ENCODE data around the gene CHCHD6. TPM values are rescaled to one million over a fixed set of nuclear protein-coding genes. Genes with fewer than 3 reads are reported as not detected.

CHCHD6 gene
- total RNA-seq, 1 donor from 2014 or later, result 30.2 TPM

- TF ChIP-seq, protein P1, sequence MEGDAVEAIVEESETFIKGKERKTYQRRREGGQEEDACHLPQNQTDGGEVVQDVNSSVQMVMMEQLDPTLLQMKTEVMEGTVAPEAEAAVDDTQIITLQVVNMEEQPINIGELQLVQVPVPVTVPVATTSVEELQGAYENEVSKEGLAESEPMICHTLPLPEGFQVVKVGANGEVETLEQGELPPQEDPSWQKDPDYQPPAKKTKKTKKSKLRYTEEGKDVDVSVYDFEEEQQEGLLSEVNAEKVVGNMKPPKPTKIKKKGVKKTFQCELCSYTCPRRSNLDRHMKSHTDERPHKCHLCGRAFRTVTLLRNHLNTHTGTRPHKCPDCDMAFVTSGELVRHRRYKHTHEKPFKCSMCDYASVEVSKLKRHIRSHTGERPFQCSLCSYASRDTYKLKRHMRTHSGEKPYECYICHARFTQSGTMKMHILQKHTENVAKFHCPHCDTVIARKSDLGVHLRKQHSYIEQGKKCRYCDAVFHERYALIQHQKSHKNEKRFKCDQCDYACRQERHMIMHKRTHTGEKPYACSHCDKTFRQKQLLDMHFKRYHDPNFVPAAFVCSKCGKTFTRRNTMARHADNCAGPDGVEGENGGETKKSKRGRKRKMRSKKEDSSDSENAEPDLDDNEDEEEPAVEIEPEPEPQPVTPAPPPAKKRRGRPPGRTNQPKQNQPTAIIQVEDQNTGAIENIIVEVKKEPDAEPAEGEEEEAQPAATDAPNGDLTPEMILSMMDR (IDR thresholded peaks at IDR 0.05; ENCODE audit: unreplicated experiment), result no peak
- H3K27me3 Mint-ChIP-seq, result no peaks in the 10 kb centered on the region
- H3K4me3 Mint-ChIP-seq (ENCODE audit: low read depth), result no peak overlapping the region
- H3K9me3 Mint-ChIP-seq (ENCODE audit: low read depth), result no peaks in the 10 kb centered on the region
- DNase-seq (ENCODE audit: low spot score, unreplicated experiment), result no peak
- H3K36me3 Mint-ChIP-seq (ENCODE audit: insufficient read depth), result peaks cover 4% of the 10 kb centered on the region
- peaks cover 2% of the 10 kb centered on the region for H3K4me1 Mint-ChIP-seq (ENCODE audit: low read depth)
- no peak overlapping the region for H3K27ac Mint-ChIP-seq
Measured at GRCh38 chr3:126865736-126866135, 161.7 kb downstream of the CHCHD6 start.

DNA sequence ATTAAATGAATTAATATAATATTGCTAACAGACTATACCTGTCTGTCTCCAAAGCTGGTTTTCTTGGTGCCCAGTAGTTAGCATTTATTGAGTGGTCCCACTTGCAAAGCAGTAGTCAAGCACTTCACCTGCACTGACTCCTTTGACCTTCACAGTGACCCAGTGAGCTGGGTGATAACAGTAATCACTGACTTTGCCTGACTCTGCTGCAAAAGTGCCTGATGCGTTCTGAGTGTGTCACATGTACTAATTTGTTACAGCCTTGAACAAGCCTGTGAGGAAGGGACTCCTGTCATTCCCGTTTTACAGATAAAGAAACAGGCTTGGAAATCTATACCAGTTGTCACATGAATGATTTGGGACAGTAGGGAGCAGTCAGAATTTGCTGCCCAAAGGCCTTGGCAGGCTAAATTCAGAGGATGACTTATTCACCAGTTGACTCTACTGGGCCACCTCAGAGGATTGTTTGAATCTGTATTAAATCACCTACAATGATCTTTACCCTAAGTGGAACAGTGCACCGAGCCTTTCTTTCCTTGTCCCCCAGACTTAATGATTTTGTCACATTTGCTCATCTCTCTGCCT lies 162.2 kb downstream of the CHCHD6 start:
- no peak for DNase-seq (ENCODE audit: low spot score, unreplicated experiment)
- no peak overlapping the region for H3K4me3 Mint-ChIP-seq (ENCODE audit: low read depth)
- TF ChIP-seq, protein P1 (IDR thresholded peaks at IDR 0.05; ENCODE audit: unreplicated experiment), result no peak
- peaks cover 4% of the 10 kb centered on the region for H3K36me3 Mint-ChIP-seq (ENCODE audit: insufficient read depth)
- no peaks in the 10 kb centered on the region for H3K9me3 Mint-ChIP-seq (ENCODE audit: low read depth)
- peaks cover 2% of the 10 kb centered on the region for H3K4me1 Mint-ChIP-seq (ENCODE audit: low read depth)
- peak overlapping the region; percentile 18 for H3K27ac Mint-ChIP-seq
- H3K27me3 Mint-ChIP-seq, result no peaks in the 10 kb centered on the region

DNA sequence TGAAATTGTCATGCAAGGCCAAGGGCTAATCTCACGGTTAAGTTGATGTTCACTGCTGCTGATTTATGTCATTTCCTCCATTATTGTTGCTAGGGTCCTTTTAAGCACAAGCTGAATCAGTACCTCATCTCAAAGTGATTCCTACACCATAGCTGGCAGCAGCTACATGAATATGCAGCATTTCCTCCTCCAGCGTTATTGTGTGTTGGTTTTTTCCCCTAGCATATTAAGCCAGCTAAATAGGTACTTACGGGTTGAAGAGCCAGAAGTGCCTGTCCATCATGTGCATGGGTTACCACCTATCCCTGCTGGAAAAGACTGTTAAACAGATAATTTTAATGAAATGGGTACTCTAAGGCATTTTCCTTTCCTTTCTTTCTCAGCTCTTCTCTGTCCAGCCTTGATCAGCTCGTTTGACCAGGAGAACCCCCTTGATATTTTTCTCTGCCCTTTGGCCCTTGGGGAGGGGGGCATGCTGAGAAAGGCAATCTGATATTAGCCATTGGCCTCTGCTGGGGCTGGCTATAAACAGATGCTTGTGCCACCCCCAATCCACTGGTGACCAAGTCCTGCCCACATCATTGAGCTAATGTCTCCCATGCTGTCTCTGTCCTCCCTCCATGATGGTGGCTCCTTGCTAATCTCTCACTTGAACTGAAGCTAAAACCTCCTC lies 163.3 kb downstream of the CHCHD6 start:
- Mint-ChIP-seq H3K9me3 (ENCODE audit: low read depth) (no peaks in the 10 kb centered on the region), H3K36me3 (ENCODE audit: insufficient read depth) (peaks cover 4% of the 10 kb centered on the region), H3K27me3 (no peaks in the 10 kb centered on the region), H3K4me1 (ENCODE audit: low read depth) (peaks cover 2% of the 10 kb centered on the region), H3K4me3 (ENCODE audit: low read depth) (no peak overlapping the region), H3K27ac (no peak overlapping the region)
- no peak for DNase-seq (ENCODE audit: low spot score, unreplicated experiment)
- TF ChIP-seq, protein P1 (IDR thresholded peaks at IDR 0.05; ENCODE audit: unreplicated experiment), result no peak

DNA sequence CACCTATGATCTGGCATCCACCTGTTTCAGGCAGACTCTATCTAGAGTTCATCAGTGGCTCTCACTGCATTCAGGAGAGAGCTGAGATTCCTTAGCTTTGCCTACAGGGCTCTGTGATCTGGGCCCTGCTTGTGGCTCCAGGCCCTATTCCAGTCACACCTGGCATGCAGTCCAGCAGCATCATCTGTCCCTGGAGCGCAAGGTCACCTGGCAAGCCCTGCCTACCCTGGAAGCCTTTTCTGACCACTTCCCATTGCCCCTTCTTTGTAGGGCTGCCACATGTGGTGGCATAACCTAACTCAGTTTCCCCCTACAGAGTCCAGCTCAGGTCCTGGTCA lies 163.8 kb downstream of the CHCHD6 start:
- no peaks in the 10 kb centered on the region for H3K27me3 Mint-ChIP-seq
- no peak overlapping the region for H3K27ac Mint-ChIP-seq

DNA sequence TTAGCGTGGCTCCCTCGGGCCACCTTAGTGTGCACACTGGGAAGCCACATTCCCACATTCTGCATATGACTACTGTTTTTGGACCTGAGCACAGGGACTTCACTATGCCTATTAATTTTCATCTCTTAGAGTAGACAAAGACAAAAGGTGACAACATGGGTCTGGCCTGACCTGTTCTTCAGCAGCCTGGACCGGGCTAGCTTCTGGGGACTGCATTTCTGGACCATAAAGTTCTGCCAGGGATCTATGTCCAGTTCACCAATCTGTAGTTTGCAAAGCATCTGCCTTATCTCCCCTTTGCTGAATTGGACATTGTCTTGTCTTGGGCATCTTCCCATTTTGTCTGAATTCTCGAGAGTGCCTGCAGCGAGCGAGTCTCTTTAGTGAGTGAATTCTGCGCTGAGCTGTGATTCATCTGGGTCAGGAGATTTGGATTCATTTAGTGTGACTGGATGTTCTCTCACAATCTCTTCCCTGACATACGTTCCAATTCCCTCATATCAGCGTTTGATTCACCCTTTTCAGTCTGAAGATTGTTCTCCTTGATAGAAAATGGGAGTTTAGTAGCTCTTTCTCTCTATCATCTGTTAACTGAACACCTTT lies 166.7 kb downstream of the CHCHD6 start:
- TF ChIP-seq, protein P1 (IDR thresholded peaks at IDR 0.05; ENCODE audit: unreplicated experiment), result no peak
- no peak overlapping the region for H3K4me3 Mint-ChIP-seq (ENCODE audit: low read depth)
- H3K36me3 Mint-ChIP-seq (ENCODE audit: insufficient read depth), result no peaks in the 10 kb centered on the region
- H3K27me3 Mint-ChIP-seq, result no peaks in the 10 kb centered on the region
- peaks cover 2% of the 10 kb centered on the region for H3K4me1 Mint-ChIP-seq (ENCODE audit: low read depth)
- H3K9me3 Mint-ChIP-seq (ENCODE audit: low read depth), result no peaks in the 10 kb centered on the region
- DNase-seq (ENCODE audit: low spot score, unreplicated experiment), result no peak
- no peak overlapping the region for H3K27ac Mint-ChIP-seq

More for the DNA sequence above, 163.8 kb downstream of the CHCHD6 start:
- no peak for DNase-seq (ENCODE audit: low spot score, unreplicated experiment)
- no peak overlapping the region for H3K4me3 Mint-ChIP-seq (ENCODE audit: low read depth)
- peaks cover 2% of the 10 kb centered on the region for H3K4me1 Mint-ChIP-seq (ENCODE audit: low read depth)
- peaks cover 4% of the 10 kb centered on the region for H3K36me3 Mint-ChIP-seq (ENCODE audit: insufficient read depth)
- no peaks in the 10 kb centered on the region for H3K9me3 Mint-ChIP-seq (ENCODE audit: low read depth)
- TF ChIP-seq, protein P1 (IDR thresholded peaks at IDR 0.05; ENCODE audit: unreplicated experiment), result no peak
